Measurements from ENCODE around the gene AGMO. TPM values are rescaled to one million over a fixed set of nuclear protein-coding genes. Genes with fewer than 3 reads are reported as not detected.

Gene AGMO
- total and polyA plus RNA-seq, 10 of the 15 experiments (the other 5 are each of a cell fraction or from before 2014, with no cell fraction given), result 0.11 to 0.29 TPM; not detected in 8

DNA sequence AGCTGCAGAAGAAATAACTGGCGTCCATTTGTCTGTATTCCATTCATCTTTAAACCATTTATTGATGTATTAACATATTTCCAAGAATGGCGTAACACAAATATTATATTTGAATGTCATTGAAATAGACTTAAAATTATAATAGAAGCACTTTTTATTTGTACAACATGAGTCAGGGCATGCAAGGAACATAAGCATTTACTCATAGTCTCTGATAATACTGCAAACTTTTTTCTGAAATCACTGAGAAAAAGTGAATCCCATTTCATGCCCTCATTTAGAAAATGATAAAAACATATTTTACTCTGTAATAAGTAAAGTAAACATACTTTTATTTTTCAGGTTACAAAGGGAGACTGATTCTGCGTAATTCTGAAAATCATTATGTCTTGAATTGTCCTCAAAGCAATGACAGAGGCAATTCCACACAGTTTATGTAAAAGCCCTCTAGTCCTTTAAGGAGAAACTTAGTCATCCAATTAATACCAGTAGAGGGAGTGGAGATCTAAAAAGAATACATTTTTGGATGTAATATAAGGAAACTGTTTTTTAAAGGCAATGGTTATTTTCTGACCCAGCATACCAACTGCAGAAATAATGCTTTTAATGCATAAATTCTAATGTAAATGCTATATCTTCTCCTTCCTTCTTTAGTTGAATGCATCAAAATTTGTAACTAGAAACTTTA lies 58.1 kb downstream of the AGMO start (continued):
- TF ChIP-seq, protein P1, sequence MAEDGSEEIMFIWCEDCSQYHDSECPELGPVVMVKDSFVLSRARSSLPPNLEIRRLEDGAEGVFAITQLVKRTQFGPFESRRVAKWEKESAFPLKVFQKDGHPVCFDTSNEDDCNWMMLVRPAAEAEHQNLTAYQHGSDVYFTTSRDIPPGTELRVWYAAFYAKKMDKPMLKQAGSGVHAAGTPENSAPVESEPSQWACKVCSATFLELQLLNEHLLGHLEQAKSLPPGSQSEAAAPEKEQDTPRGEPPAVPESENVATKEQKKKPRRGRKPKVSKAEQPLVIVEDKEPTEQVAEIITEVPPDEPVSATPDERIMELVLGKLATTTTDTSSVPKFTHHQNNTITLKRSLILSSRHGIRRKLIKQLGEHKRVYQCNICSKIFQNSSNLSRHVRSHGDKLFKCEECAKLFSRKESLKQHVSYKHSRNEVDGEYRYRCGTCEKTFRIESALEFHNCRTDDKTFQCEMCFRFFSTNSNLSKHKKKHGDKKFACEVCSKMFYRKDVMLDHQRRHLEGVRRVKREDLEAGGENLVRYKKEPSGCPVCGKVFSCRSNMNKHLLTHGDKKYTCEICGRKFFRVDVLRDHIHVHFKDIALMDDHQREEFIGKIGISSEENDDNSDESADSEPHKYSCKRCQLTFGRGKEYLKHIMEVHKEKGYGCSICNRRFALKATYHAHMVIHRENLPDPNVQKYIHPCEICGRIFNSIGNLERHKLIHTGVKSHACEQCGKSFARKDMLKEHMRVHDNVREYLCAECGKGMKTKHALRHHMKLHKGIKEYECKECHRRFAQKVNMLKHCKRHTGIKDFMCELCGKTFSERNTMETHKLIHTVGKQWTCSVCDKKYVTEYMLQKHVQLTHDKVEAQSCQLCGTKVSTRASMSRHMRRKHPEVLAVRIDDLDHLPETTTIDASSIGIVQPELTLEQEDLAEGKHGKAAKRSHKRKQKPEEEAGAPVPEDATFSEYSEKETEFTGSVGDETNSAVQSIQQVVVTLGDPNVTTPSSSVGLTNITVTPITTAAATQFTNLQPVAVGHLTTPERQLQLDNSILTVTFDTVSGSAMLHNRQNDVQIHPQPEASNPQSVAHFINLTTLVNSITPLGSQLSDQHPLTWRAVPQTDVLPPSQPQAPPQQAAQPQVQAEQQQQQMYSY (CRISPR knock-in tag; IDR thresholded peaks at IDR 0.05), result no peak

GRCh38 chr7:15498465-15498864 lies 63.4 kb downstream of the AGMO start:
- no peak for FAIRE-seq
- Histone ChIP-seq H3K36me3 (ENCODE audit: control insufficient read depth in 2 of 2, insufficient read depth in 2 of 2, low read length in 1 of 2) (no peaks in the 10 kb centered on the region), H3K79me2 (ENCODE audit: control insufficient read depth, insufficient read depth, low read length) (no peaks in the 10 kb centered on the region), H3K27ac (ENCODE audit: control insufficient read depth, insufficient read depth) (no peak overlapping the region), H3K4me3 (no peak overlapping the region), H4K20me1 (ENCODE audit: control insufficient read depth, insufficient read depth) (no peaks in the 10 kb centered on the region), H3K4me1 (ENCODE audit: control insufficient read depth, insufficient read depth, low read length) (no peaks in the 10 kb centered on the region), H3K27me3 (replicated peaks in 1 of 2; ENCODE audit: control insufficient read depth in 2 of 2, insufficient read depth in 2 of 2, low read length in 1 of 2) (no peaks in the 10 kb centered on the region), H3K9ac (ENCODE audit: control insufficient read depth, insufficient read depth, low read length) (no peak overlapping the region), H3K4me2 (ENCODE audit: control insufficient read depth, insufficient read depth) (no peak overlapping the region), H3K9me3 (replicated peaks; ENCODE audit: control insufficient read depth, insufficient read depth, low read length) (no peaks in the 10 kb centered on the region), H2AFZ (ENCODE audit: control insufficient read depth, low read depth, low read length) (no peak overlapping the region)
- POLR2A ChIA-PET, result no interaction called here
- CTCF ChIA-PET, result no interaction called here
- in situ Hi-C loops (cut with MboI), result no loop called here
- no peak for DNase-seq (ENCODE audit: low read depth, low spot score)
- 16% methylated on average over 4 of the region's 4 CpGs for WGBS (ENCODE audit: insufficient coverage, insufficient replicate concordance, low lambda C conversion rate, missing lambda C conversion rate)
- intact Hi-C loops (cut with micrococcal nuclease; ENCODE audit: unreplicated experiment), result no loop called here
- RAD21 ChIA-PET (ENCODE audit: unreplicated experiment), result no interaction called here
- no peak for ATAC-seq
- SMC1A ChIA-PET (ENCODE audit: uncharacterized antibody, unreplicated experiment), result interaction anchor here (1.0 to 2.0 kb wide), 2 partner anchors 222 to 223 kb away, joined by 4 to 6 read pairs; no protein-coding TSS in a partner anchor
- no TSS peak for BruUV-seq (replicated peaks)
- no peak for TF ChIP-seq NR2F1 (conservative IDR thresholded peaks at IDR 0.05)
- TF ChIP-seq BCL11A (IDR thresholded peaks at IDR 0.05; ENCODE audit: low read depth, low read length), result no peak
- TF ChIP-seq MAX (IDR thresholded peaks at IDR 0.05; ENCODE audit: low read depth, low read length), result no peak
- TF ChIP-seq PML (IDR thresholded peaks at IDR 0.05; ENCODE audit: low read length), result no peak
- TF ChIP-seq, protein P2, sequence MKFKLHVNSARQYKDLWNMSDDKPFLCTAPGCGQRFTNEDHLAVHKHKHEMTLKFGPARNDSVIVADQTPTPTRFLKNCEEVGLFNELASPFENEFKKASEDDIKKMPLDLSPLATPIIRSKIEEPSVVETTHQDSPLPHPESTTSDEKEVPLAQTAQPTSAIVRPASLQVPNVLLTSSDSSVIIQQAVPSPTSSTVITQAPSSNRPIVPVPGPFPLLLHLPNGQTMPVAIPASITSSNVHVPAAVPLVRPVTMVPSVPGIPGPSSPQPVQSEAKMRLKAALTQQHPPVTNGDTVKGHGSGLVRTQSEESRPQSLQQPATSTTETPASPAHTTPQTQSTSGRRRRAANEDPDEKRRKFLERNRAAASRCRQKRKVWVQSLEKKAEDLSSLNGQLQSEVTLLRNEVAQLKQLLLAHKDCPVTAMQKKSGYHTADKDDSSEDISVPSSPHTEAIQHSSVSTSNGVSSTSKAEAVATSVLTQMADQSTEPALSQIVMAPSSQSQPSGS (IDR thresholded peaks at IDR 0.05; ENCODE audit: low read length), result no peak
- no peak for TF ChIP-seq ZZZ3 (IDR thresholded peaks at IDR 0.05; ENCODE audit: control insufficient read depth, insufficient read length, low read depth)
- no peak for TF ChIP-seq IRF4 (IDR thresholded peaks at IDR 0.05; ENCODE audit: low read depth, low read length)
- no peak for TF ChIP-seq ASH2L (IDR thresholded peaks at IDR 0.05; ENCODE audit: borderline replicate concordance, low read depth)
- TF ChIP-seq CUX1 (IDR thresholded peaks at IDR 0.05; ENCODE audit: insufficient replicate concordance, low read depth, low read length), result no peak
- no peak for TF ChIP-seq POLR2AphosphoS5 (IDR thresholded peaks at IDR 0.05; ENCODE audit: low read length)
- no peak for TF ChIP-seq GABPA (IDR thresholded peaks at IDR 0.05; ENCODE audit: low read depth)

Measured in GM12878 (cell line).